BJ (cell line): ENCODE measurements around the gene SH2D3A. TPM values are rescaled to one million over a fixed set of nuclear protein-coding genes. Genes with fewer than 3 reads are reported as not detected.

ENCODE experiments used
- CTCF ChIA-PET: fragments of 350-600 bp; formaldehyde crosslinking; extraction: SDS; loops from one replicate; lab custom pipeline; 2021; ENCODE audit warnings: antibody characterized with exemption, inconsistent platforms; lab: Yijun Ruan, JAX
- POLR2A ChIA-PET: fragments of 300-600 bp; sonication (Branson Sonifier 250); formaldehyde crosslinking; extraction: SDS; loops from one replicate; lab custom pipeline; 2021; ENCODE audit warnings: antibody characterized with exemption; lab: Charles Lee
- DNase-seq: peaks from one replicate; pipeline ENCODE4 v3.0.0-alpha.2; 2011; ENCODE audit warnings: low read depth
- H3K27me3 ChIP-seq: 2 replicates; pipeline ENCODE4 v1.6.0; 2011; ENCODE audit warnings: low read length; ENCODE audit not compliant: control insufficient read depth, insufficient read depth
- H3K36me3 ChIP-seq: 2 replicates; pipeline ENCODE4 v1.5.1; 2011; ENCODE audit warnings: low read length; ENCODE audit not compliant: control insufficient read depth, insufficient read depth
- H3K4me3 ChIP-seq: 2 replicates; pipeline ENCODE4 v1.5.1; 2011; ENCODE audit warnings: low read depth, mild to moderate bottlenecking, control low read depth, low read length
- polyA plus RNA-seq: library from polyadenylated mRNA; depleted of rRNA; stranded (reverse); fragments of >200 nt; gene quantifications from 2 replicates; pipeline ENCODE4 v1.2.3, GENCODE V29; 2011
- TF ChIP-seq, protein P1 (sequence below): IDR thresholded peaks from 2 replicates; pipeline ENCODE4 v1.5.1; 2011; ENCODE audit warnings: low read depth, mild to moderate bottlenecking, control low read depth, inconsistent platforms, low read length, moderate library complexity; ENCODE audit not compliant: insufficient read depth

SH2D3A gene
- polyA plus RNA-seq, 1 experiment = 0.07 TPM

DNA sequence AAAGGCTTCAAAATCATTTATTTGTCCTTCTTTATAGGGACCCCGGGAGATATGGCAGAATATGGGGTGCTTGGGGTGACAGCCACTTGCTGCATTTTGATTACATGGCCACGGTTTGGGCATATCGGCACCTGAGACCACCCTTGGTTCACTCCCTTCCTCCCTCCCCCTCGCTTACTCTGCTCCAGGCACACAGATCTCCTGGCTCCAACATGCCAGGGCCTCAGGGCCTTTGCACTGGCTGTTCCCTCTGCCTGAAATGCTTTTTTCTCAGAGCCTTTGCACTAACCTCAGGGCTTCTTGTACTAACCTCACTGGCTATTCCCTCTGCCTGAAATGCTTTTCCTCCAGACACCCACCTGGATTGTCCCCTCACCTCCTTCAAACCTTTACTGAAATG, 29.0 kb upstream of the SH2D3A start:
- TF ChIP-seq, protein P1, sequence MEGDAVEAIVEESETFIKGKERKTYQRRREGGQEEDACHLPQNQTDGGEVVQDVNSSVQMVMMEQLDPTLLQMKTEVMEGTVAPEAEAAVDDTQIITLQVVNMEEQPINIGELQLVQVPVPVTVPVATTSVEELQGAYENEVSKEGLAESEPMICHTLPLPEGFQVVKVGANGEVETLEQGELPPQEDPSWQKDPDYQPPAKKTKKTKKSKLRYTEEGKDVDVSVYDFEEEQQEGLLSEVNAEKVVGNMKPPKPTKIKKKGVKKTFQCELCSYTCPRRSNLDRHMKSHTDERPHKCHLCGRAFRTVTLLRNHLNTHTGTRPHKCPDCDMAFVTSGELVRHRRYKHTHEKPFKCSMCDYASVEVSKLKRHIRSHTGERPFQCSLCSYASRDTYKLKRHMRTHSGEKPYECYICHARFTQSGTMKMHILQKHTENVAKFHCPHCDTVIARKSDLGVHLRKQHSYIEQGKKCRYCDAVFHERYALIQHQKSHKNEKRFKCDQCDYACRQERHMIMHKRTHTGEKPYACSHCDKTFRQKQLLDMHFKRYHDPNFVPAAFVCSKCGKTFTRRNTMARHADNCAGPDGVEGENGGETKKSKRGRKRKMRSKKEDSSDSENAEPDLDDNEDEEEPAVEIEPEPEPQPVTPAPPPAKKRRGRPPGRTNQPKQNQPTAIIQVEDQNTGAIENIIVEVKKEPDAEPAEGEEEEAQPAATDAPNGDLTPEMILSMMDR = no peak
- no peaks in the 10 kb centered on the region for H3K27me3 ChIP-seq
- H3K36me3 ChIP-seq = no peaks in the 10 kb centered on the region
- H3K4me3 ChIP-seq = no peak overlapping the region
- CTCF ChIA-PET = no interaction called here
- POLR2A ChIA-PET = no interaction called here
- DNase-seq = no peak

DNA sequence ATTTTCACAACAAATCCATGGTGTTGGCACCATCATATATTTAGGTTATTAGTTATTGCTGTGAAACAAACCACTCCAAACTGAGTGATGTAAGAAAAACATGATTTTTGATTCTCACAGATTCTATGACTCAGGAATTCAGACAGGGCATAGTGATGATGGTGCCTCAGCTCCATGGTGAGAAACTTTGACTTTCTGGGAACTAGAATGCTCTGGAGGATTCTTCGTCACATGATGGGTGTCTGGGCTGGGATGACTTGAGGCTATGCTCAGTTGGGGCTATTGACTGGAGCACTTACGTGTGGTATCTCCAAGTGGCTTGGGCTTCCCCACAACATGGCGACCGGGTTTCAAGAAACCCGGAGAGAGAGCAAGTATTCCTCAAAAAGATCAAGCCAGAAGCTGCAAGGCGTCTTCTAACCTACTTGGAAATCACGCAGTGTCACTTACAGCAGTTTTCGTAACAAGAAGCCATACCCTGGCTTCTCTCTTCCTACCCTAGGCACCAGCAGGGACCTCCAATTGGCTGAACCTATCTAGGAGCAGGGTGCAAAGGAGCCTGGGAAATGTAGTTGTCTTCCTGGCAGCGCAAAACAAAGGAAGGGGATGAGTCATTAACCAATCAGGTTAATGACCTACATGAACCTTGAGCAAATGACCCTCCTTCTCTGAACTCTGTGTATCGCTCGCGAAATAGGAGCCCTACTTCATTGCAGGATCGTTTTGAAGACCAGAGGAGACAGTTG, 27.6 kb upstream of the SH2D3A start:
- H3K4me3 ChIP-seq = no peak overlapping the region
- DNase-seq = no peak
- H3K36me3 ChIP-seq = no peaks in the 10 kb centered on the region
- CTCF ChIA-PET = no interaction called here
- TF ChIP-seq, protein P1 = no peak
- POLR2A ChIA-PET = no interaction called here
- no peaks in the 10 kb centered on the region for H3K27me3 ChIP-seq

DNA sequence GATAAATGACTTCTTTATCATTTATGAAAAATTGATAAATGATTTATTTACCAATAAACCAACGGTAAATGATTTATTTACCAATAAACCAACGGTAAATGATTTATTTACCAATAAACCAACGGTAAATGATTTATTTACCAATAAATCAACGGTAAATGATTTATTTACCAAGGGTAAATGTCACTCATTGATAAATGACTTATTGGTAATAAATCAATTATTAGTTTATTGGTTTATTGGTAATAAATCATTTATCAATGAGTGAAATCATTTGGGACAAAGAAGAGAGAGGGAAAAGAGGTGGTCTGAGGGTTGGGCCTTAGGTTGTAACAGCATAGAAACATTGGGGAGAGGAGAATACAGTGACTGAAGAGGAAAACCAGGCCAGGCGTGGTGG, 26.7 kb upstream of the SH2D3A start:
- Histone ChIP-seq H3K27me3 (no peaks in the 10 kb centered on the region), H3K36me3 (no peaks in the 10 kb centered on the region), H3K4me3 (no peak overlapping the region)
- CTCF ChIA-PET = no interaction called here
- POLR2A ChIA-PET = no interaction called here
- DNase-seq = no peak
- TF ChIP-seq, protein P1 = no peak

DNA sequence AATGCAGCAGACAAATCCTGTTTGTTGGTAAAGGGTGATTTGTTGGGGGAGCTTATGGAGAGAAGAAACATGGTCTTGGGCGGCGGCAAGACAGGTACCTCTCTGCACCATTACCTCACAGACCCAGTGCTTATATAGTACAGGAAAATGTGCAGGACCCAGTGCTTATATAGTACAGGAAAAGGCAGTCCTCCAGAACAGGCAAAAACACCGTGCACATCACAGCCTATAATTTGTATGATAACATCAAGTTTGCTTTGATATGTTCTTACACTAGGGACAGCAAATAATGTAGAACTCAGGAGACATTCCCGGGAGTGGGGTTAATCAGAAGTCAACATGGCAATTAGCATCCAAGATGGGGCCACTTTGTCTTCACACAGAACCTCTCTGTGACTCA, 26.2 kb upstream of the SH2D3A start:
- Histone ChIP-seq H3K36me3 (no peaks in the 10 kb centered on the region), H3K27me3 (no peaks in the 10 kb centered on the region), H3K4me3 (no peak overlapping the region)
- ChIA-PET CTCF (no interaction called here), POLR2A (no interaction called here)
- no peak for DNase-seq
- TF ChIP-seq, protein P1 = no peak

DNA sequence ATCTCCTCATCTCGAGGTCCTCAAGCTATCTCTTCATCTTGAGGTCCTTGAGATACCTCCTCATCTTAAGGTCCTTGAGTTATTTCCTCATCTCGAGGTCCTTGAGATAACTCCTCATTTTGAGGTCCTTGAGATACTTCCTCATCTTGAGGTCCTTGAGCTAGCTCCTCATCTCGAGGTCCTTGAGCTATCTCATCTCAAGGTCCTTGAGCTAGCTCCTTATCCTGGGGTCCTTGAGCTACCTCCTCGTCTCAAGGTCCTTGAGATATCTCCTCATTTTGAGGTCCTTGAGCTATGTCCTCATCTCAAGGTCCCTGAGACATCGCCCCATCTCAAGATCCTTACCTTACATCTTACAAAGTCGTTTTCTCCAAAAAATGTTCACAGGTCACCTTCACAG, 24.0 kb upstream of the SH2D3A start:
- DNase-seq = no peak
- ChIA-PET CTCF (no interaction called here), POLR2A (no interaction called here)
- TF ChIP-seq, protein P1 = no peak
- no peak overlapping the region for H3K4me3 ChIP-seq
- no peaks in the 10 kb centered on the region for H3K36me3 ChIP-seq
- H3K27me3 ChIP-seq = no peaks in the 10 kb centered on the region
